ENCODE results near the gene MICAL2. TPM values are rescaled to one million over a fixed set of nuclear protein-coding genes. Genes with fewer than 3 reads are reported as not detected.

The MICAL2 gene
- total RNA-seq, 2 experiments from 2014 or later, result not detected

DNA sequence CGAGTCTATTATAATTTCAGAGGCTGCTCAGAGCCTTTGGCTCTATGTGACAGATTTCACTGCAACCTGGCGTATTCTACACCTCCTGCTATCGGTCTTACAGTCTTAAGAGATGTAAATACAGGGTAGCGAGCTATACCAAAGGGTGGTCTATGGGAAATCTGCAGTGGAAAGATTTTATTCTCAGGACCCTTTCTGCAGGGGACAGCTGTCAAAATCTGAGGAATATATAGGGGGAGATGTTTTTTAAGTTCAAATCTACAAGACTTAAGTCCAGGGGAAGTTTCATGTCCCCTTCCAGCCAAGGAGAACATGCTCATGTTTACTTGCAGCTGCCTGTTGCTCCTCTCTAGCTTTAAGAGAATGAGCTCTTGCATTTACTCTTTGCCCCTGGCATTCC is 62.7 kb downstream of the MICAL2 start:
- ChIA-PET POLR2A (interaction anchor here (0.7 kb wide), 1 partner anchor 431 kb away, joined by 3 read pairs; no protein-coding TSS in a partner anchor), CTCF (ENCODE audit: unreplicated experiment) (no interaction called here)
- Histone ChIP-seq H3K36me3 (ENCODE audit: insufficient read depth, low read length) (no peaks in the 10 kb centered on the region), H3K79me2 (ENCODE audit: insufficient read depth, low read depth, low read length) (no peaks in the 10 kb centered on the region), H3K27ac (ENCODE audit: low read depth, low read length, poor library complexity, severe bottlenecking) (no peak overlapping the region), H3K4me1 (ENCODE audit: insufficient read depth, low read length, poor library complexity, severe bottlenecking) (no peaks in the 10 kb centered on the region), H2AFZ (ENCODE audit: low read length) (no peak overlapping the region), H3K4me2 (ENCODE audit: low read length) (no peak overlapping the region), H3K4me3 (ENCODE audit: low read depth, low read length, poor library complexity, severe bottlenecking) (no peak overlapping the region), H3K9me2 (ENCODE audit: insufficient read depth, low read length) (no peaks in the 10 kb centered on the region), H3K9me3 (ENCODE audit: low read length) (no peaks in the 10 kb centered on the region), H4K20me1 (ENCODE audit: insufficient read depth, low read length) (no peaks in the 10 kb centered on the region)
- DNase-seq (ENCODE audit: low spot score), result no peak
- TF ChIP-seq EZH2phosphoT487 (IDR thresholded peaks at IDR 0.05; ENCODE audit: borderline replicate concordance, low read depth, low read length), result no peak
- TF ChIP-seq, protein P1, sequence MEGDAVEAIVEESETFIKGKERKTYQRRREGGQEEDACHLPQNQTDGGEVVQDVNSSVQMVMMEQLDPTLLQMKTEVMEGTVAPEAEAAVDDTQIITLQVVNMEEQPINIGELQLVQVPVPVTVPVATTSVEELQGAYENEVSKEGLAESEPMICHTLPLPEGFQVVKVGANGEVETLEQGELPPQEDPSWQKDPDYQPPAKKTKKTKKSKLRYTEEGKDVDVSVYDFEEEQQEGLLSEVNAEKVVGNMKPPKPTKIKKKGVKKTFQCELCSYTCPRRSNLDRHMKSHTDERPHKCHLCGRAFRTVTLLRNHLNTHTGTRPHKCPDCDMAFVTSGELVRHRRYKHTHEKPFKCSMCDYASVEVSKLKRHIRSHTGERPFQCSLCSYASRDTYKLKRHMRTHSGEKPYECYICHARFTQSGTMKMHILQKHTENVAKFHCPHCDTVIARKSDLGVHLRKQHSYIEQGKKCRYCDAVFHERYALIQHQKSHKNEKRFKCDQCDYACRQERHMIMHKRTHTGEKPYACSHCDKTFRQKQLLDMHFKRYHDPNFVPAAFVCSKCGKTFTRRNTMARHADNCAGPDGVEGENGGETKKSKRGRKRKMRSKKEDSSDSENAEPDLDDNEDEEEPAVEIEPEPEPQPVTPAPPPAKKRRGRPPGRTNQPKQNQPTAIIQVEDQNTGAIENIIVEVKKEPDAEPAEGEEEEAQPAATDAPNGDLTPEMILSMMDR (conservative IDR thresholded peaks at IDR 0.05; ENCODE audit: low read length), result no peak
- BruUV-seq (replicated peaks), result no TSS peak
- intact Hi-C loops (cut with micrococcal nuclease; ENCODE audit: unreplicated experiment), result no loop called here

DNA sequence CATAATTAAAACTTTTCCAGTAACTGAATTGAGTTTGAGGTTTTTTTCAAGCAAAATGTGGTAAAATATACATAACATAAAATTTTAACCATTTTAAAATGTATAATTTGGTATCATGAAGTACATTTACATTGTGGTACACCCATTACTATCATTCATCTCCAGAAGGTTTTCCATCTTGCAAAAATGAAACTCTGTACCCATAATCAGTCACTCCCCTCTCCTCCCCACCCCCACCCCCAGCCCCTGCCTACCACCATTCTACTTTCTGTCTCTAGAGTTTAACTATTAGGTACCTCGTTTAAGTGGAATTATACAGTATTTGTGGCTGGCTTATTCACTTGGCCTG is 63.7 kb downstream of the MICAL2 start:
- TF ChIP-seq EZH2phosphoT487 (IDR thresholded peaks at IDR 0.05; ENCODE audit: borderline replicate concordance, low read depth, low read length), result no peak
- TF ChIP-seq, protein P1 (conservative IDR thresholded peaks at IDR 0.05; ENCODE audit: low read length), result no peak
- no peak overlapping the region for H2AFZ ChIP-seq (ENCODE audit: low read length)
- no peaks in the 10 kb centered on the region for H3K9me2 ChIP-seq (ENCODE audit: insufficient read depth, low read length)
- no peak overlapping the region for H3K4me3 ChIP-seq (ENCODE audit: low read depth, low read length, poor library complexity, severe bottlenecking)
- BruUV-seq (replicated peaks), result no TSS peak
- ChIA-PET POLR2A (no interaction called here), CTCF (ENCODE audit: unreplicated experiment) (no interaction called here)
- no peak overlapping the region for H3K27ac ChIP-seq (ENCODE audit: low read depth, low read length, poor library complexity, severe bottlenecking)
- H3K4me2 ChIP-seq (ENCODE audit: low read length), result no peak overlapping the region
- no peak for DNase-seq (ENCODE audit: low spot score)
- no peaks in the 10 kb centered on the region for H3K9me3 ChIP-seq (ENCODE audit: low read length)
- intact Hi-C loops (cut with micrococcal nuclease; ENCODE audit: unreplicated experiment), result no loop called here
- H3K36me3 ChIP-seq (ENCODE audit: insufficient read depth, low read length), result no peaks in the 10 kb centered on the region
- H3K4me1 ChIP-seq (ENCODE audit: insufficient read depth, low read length, poor library complexity, severe bottlenecking), result no peaks in the 10 kb centered on the region
- no peaks in the 10 kb centered on the region for H4K20me1 ChIP-seq (ENCODE audit: insufficient read depth, low read length)
- H3K79me2 ChIP-seq (ENCODE audit: insufficient read depth, low read depth, low read length), result no peaks in the 10 kb centered on the region

DNA sequence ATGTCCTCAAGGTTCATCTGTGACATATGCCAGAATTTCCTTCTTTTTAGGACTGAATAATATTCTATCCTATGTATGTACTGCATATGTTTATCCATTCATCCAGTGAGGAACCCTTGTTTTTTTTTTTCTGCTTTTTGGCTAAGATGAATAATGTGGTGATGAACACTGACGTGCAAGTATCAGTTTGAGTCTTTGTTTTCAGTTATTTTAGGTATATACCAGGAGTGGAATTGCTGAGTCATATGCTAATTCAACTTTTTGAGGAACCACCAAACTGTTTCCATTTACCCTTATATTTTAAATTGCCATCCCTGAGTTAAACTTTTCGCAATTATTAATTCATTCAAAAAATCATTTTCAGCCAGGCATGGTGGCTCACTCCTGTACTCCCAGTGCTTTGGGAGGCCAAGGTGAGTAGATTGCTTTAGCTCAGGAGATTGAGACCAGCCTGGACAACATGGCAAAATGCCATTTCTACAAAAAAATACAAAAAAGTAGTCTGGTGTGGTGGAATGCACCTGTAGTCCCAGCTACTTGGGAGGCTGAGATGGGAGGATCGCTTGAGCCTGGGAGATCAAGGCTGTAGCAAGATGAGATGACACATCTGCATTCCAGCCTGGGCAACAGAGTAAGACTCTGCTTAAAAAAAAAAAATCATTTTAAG is 64.2 kb downstream of the MICAL2 start:
- Histone ChIP-seq H3K79me2 (ENCODE audit: insufficient read depth, low read depth, low read length) (no peaks in the 10 kb centered on the region), H2AFZ (ENCODE audit: low read length) (no peak overlapping the region), H3K9me2 (ENCODE audit: insufficient read depth, low read length) (no peaks in the 10 kb centered on the region), H4K20me1 (ENCODE audit: insufficient read depth, low read length) (no peaks in the 10 kb centered on the region), H3K27ac (ENCODE audit: low read depth, low read length, poor library complexity, severe bottlenecking) (no peak overlapping the region), H3K4me3 (ENCODE audit: low read depth, low read length, poor library complexity, severe bottlenecking) (no peak overlapping the region), H3K4me2 (ENCODE audit: low read length) (no peak overlapping the region), H3K36me3 (ENCODE audit: insufficient read depth, low read length) (no peaks in the 10 kb centered on the region), H3K4me1 (ENCODE audit: insufficient read depth, low read length, poor library complexity, severe bottlenecking) (no peaks in the 10 kb centered on the region), H3K9me3 (ENCODE audit: low read length) (no peaks in the 10 kb centered on the region)
- BruUV-seq (replicated peaks), result no TSS peak
- no peak for DNase-seq (ENCODE audit: low spot score)
- TF ChIP-seq EZH2phosphoT487 (IDR thresholded peaks at IDR 0.05; ENCODE audit: borderline replicate concordance, low read depth, low read length), result no peak
- TF ChIP-seq, protein P1 (conservative IDR thresholded peaks at IDR 0.05; ENCODE audit: low read length), result no peak
- ChIA-PET POLR2A (no interaction called here), CTCF (ENCODE audit: unreplicated experiment) (no interaction called here)
- intact Hi-C loops (cut with micrococcal nuclease; ENCODE audit: unreplicated experiment), result no loop called here

All from OCI-LY7 (cell line).